HG03571 (cell line): ENCODE results near the gene GOSR1.
"Not testable (repeated sequence)": the region's sequence is repeated elsewhere in the genome, so short reads cannot be mapped to it uniquely, and the experiment has no call there.

Experiments
- ATAC-seq: cut with Tn5 transposase; IDR thresholded peaks from one replicate; pipeline ENCODE4 v1.9.1; 2021; ENCODE audit not compliant: unreplicated experiment

The GOSR1 gene

DNA sequence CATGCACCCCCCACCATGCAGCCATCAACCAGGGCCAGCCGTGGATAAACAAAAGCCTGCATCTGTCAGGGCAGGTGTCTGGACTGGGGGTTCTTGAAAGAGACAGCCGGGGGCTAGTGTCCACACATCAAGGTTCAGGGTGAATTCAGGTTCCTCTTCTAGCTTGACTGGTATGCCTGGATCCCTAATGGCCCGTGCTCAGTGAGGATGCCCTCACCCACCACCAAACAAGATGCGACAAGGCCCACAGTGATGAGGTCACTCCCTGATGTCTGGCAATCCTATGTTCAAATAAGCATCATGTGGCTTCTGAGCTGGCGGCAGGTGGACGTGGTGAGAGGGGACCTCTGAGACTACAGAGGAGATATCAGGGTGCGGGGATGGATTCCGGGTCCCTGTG, 64.6 kb downstream of the GOSR1 start:
- ATAC-seq = no peak

DNA sequence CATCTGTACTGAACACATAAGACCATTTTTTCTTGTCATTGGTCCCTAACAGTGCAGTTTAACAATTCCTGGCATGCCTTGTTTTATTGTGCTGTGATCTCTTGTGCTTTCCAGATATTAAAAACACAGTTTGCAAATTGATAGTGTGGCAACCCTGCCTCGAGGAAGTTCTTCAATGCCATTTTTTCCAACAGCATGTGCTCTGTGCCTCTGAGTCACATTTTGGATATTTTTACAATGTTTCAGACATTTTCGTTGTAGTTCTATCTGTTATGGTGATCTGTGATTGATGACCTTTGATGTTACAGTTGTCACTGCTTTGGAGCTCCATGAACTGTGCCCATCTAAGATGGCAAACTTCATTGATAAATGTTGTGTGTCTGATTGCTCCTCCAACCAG, 66.2 kb downstream of the GOSR1 start:
- no peak for ATAC-seq

DNA sequence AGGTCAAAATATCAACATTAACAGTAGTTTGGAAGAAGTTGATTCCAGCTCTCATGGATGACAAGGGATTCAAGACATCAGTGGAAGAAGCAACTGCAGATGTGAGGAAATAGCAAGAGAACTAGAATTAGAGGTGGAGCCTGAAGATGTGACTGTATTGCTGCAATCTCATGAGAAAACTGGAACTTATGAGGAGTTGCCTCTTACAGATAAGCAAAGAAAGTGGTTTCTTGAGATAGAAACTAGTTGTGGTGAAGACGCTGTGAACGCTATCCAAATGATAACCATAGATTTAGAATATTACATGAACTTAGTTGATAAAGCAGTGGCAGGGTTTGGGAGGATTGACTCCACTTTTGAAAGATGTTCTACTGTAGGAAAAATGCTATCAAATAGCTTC, 67.8 kb downstream of the GOSR1 start:
- no peak for ATAC-seq

DNA sequence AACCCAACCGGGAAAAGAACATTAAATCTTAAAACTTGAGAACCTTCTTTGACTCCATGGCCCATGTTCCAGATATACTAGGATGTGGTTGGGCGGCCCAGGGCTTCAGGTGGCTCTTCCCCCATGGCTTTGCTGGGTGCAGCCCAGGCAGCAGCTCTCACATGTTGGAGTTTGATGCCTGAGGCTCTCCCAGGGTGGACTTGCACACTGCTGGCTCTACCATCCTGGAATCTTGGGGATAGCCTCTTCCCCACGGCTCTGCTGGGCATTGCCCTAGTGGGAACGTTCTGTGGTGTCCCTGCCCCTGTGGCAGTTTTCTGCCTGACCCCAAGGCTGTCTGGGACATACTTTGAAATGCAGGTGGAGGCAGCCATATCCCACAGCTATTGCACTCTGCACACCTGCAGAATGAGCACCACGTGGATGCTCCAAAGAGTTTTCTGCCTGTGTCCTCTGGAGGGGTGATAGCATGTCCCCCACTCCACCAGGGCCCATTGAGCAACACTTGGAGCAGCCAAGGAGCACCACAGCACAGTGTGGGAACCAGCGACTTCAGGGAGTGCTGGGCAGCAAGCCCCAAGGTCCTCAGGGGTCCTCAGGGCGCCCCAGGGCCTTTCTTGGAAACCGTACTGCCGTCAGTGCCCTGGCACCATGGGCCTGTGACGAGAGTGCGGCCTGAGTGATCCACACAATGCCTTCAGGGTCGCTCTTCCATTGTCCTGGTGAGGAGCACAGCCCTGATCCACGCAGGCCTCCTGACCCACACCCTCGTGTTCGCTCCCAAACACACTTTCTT, 70.8 kb downstream of the GOSR1 start:
- no peak for ATAC-seq

- not testable (repeated sequence) for ATAC-seq
Measured at GRCh38 chr17:30549181-30549580, 72.0 kb downstream of the GOSR1 start.

- ATAC-seq = no peak
Measured at GRCh38 chr17:30549864-30550511, 72.8 kb downstream of the GOSR1 start.

DNA sequence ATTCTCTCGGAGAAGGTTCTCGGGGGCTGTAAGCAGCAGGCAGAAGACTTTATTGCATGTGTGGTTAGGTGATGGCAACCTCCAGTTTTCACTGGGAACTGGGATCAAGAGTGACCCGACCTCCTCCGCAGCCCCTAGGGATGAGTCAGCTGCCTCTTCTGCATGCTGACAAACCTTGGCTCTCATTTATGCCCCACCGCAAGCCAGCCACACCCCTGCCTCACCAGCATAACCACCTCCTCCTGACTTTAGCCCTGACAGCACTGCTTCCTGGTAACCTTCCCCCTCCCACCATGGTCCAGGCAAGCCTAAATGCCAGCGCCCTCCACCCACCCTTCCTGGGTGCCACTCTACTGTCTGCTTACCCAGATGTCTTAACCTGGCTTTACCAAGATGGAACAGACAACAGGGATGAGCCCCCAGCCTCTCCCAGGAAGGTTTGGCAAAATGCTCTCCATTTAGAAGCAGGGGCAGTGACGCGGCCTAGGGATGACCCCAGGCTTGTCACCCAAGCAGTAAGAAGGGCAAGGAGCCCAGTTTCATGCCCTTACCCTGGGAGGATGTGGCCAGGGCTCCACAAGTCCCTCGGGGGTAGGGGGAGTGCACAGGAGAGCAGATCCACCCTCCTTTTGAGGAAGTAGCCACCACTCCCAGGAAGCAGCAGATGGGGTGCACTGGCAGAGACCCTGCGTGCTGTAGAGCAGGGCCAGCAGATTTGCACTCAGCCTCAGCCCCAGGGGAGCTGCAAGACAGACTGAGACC, 73.5 kb downstream of the GOSR1 start:
- ATAC-seq = peak; percentile 79

GRCh38 chr17:30551274-30551995, 74.2 kb downstream of the GOSR1 start:
- ATAC-seq = not testable (repeated sequence)

DNA sequence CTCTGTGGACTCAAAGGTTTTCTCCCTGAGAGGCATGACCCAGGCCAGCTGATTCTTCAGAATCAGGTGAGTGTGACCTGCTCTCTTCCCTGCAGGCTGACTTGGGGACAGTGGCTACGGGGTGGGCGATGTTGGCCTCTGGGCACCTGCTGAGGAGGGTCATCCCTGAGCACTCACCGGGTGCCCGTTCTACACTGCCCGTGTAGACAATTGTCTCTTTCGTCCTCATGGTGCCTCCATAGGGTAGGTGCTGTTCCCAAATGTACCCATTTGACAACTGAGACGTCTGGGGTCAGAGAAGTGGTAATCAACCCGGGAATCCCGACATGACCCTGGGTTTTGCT, 74.8 kb downstream of the GOSR1 start:
- no peak for ATAC-seq

GRCh38 chr17:30552994-30553566, 75.9 kb downstream of the GOSR1 start:
- no peak for ATAC-seq

DNA sequence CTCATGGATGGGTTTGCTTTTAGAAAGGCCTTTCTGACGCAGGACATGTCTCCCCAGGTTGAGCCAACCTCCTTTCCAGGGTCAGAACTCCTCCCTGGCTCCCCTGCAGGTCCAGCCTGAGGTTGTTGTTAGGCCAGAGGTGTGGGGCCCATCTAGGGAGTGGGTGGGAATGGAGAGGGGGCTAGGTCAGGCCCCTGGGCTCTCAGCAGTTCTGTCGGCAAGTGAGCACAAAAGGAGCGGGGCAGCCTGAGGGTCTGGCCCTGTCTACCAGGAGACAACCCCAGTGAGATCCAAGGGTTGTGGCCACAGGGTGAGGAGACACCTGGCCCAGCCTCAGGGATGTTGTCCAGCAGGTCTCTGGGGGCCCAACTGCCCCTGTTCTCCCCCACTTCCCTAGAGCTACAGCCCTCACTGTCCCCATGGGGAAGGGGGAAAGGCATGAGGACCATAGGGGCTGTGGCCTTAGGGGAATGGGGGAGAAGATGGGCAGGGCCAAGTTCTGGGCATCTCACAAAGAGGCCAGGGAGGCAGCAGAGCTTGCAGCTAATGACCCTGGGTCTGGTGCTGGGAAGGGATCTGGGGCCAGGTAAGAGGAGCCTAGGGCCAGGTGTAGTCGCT, 76.7 kb downstream of the GOSR1 start:
- not testable (repeated sequence) for ATAC-seq

GRCh38 chr17:30554839-30555751, 77.9 kb downstream of the GOSR1 start:
- no peak for ATAC-seq

- ATAC-seq = no peak
Measured at GRCh38 chr17:30555942-30556341, 78.7 kb downstream of the GOSR1 start.

DNA sequence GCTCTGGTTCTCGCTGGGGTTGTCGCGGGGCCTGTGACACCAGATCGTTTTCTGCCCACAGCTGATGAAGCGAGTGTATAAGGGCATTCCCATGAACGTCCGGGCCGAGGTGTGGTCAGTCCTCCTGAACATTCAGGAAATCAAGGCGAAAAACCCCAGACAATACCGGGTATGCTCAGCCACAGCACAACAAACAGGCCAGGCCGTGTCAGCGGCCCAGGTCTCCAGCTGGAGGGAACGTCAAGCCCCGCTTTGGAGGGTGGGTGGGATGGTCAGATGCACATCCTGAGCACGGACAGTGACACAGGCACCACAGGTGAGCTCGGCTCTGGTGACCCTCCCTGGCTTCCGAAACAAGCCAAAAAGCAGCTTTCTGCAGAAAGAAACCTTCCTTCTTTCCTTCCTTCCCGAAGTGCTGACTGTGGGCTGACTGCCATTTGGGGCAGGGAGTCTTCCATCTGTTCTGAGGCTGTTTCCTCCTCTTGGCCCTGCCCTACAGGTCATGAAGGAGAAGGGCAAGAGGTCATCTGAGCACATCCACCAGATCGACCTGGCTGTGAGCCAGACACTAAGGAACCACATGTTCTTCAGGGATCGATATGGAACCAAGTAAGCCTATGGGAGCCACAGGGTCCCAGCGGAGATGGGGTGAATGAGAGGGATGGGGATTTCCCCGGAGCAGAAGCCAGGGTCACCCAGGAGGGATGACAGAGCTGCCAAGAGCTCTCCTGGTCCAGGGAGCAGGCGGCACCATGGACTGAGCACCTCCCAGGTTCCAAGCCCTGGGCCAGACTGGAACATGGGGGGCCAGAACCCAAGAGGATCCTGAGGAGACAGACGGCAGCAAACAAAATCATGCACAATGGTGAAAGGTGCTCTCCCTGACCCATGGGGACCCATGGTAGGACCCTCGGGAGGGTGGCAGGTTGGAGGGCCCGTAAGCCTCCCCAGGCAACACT, 79.4 kb downstream of the GOSR1 start:
- ATAC-seq = no peak

- no peak for ATAC-seq
Measured at GRCh38 chr17:30557916-30558685, 80.9 kb downstream of the GOSR1 start.

GRCh38 chr17:30558686-30559545, 81.7 kb downstream of the GOSR1 start:
- no peak for ATAC-seq

DNA sequence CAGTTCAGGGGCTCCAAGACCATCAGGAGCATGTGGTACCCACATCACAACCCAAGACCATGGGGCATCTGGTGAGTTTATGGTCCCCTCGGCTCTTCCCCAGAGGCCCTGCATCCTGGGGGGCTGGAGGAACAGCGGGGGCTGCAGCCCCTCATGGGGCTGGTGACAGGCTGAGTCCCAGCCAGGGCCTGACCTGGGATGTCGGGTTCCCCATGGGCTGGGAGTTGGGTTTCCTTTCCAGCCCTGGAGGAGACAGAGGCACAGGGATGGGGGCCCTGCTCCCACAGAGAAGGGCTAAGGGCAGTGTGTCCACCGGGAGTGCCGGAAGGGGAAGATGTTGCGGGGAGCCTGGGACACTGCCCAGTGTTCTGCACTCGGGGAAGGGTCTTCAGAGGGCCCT, 82.4 kb downstream of the GOSR1 start:
- ATAC-seq = no peak
